Middle frontal gyrus (tissue), 1 donor: ENCODE results near the gene MAVS.
A peak's percentile ranks its signal among the peaks of the same experiment; 100 is the strongest.
"Not testable (repeated sequence)": the region's sequence is repeated elsewhere in the genome, so short reads cannot be mapped to it uniquely, and the experiment has no call there.

Experiments used
- DNase-seq: peaks from one replicate; pipeline ENCODE4 v3.0.0-alpha.2; 2015; ENCODE audit warnings: low spot score; ENCODE audit errors: extremely low spot score

The MAVS gene

GRCh38 chr20:3814928-3815495, 31.6 kb upstream of the MAVS start:
- DNase-seq: no peak

DNA sequence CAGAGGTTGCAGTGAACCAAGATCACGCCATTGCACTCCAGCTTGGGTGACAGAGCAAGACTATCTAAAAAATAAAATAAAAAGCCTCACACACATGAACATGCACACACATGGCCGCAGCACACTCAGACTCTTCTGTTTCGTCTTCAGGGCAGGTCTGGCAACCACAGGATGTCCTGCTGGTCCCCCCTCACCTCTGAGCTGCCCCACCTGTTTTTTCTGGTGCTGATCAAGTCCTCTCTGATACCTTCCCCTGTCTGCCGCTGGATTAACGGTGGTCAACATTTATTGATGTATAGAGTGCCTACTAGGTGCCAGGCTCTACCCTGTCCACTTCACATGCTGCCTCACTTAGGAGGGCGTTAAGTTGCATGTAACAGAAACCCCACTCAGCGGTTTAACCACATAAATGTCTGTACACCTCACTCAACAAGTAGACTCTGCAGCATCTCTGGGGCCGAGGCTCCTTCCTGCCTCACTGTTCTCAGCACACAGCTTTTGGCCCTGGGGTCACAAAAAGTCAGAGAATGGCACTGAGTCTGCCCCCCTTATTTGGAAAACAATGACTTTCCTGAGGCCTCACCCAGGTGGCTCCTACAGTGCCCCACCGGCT, 30.8 kb upstream of the MAVS start:
- DNase-seq: no peak

DNA sequence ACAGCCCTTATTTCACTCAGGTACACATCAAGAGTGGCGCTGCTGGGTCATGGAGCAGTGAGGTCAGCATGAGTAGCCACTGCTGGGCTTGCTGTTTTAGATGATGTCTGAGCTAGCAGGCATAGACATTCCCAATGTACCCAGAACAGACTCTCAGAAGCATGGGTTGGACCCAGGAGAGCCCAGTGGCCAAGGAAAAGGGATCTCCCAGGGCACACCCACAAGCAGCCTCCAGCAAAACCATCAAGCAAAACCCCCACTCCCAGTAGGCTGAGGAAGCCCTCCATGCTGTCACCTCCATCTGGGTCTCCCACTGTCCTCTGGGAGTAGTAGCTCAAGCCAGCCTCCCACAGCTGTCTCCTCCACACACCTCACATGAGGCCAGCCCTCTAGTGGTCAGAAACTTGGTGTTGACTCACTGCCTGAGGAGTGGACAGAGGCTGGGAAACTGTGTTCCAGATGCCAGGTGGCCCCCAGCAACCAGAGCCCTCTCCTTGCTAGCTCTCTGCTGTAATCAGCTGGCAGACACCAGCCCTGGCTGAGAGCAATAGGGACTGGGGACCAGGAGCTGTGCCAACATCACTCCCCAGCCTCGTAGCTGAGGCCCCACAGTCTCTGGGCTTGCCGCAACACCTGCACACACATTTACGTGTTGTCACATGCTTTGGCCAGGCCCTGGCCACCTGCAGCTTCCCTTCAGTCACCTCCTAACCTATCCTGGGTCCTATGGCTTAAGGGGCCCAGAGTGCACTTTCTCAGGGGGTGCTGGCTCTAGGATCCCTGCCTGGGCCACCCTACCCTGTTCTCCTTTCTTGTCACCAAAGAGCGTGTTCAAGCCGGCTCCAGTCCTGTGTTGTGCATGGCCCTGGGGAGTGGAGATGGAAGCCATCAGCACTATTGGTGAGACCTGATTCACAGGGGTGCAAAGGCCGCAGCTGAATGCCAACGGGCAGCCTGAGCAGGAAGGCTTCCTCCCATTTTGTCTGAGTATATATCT, 28.2 kb upstream of the MAVS start:
- no peak for DNase-seq

- DNase-seq: no peak
These were observed 27.1 kb upstream of the MAVS start for GRCh38 chr20:3819411-3820047.

DNA sequence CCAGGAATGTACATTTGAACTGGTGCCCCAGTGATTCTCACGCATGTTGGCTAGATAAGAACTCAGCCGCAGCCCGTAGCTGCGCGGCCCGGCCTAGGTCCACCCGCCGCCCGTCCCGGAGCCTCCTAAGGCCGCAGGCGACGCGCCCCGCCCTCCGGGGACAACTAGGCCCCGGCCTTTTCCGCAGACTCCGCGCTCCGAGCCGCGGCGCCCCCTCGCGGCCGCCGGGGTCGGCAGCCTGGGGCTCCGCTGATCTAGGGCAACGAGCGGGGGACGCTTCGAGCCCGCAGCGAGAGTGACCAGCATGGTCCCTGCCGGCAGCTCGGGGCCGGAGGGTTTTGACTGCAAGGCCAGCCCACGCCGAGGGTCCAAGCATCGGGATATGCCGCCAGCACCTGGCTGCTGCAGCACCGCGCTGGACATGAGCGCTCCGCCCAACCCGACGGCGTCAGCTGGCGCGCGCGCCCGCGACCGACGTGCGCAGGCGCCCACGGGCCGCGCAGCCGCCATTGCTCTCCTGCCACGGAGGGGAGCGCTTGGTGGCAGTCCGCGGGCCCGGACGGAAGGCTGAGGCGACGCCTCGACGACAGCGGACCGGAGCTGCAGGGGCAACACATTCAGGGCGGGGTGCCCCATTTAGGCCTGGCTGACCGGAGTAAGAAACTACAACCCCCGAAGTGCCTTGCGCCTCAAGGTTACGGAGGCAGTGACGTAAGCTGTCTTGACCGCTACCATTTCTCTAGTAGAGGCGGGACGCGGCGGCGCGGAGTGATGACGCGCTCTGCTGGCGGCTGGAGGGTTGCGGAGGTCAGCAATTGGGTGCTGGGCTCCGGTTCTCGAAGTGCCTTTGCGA, 26.4 kb upstream of the MAVS start, which contains the start of gene AP5S1:
AP5S1 (plus strand) TSS at position 500 of the 853 bp plus-strand sequence. CDS start 1,571 bp downstream, outside the sequence.
- DNase-seq: peak; percentile 90

- DNase-seq: no peak
These were observed 25.5 kb upstream of the MAVS start for GRCh38 chr20:3820901-3821727.

DNA sequence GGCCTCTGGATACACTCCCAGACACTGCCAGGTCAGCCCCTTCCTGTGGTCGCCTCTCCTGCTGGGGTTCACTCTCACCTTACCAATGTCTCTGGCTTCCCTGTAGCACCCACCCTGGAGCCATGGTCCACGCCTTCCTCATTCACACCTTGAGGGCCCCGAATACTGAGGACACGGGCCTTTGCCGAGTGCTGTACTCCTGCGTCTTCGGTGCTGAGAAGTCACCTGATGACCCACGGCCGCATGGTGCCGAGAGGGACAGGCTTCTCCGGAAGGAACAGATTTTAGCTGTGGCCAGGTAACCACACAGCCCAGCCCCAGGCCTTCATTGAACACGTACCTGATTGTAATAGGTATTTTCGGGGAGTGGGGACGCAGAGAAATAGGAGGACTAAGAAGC, 24.6 kb upstream of the MAVS start:
- DNase-seq: no peak

GRCh38 chr20:3823881-3824280, 22.8 kb upstream of the MAVS start:
- no peak for DNase-seq

- DNase-seq: no peak
These were observed 21.1 kb upstream of the MAVS start for GRCh38 chr20:3825526-3825925.

GRCh38 chr20:3826420-3826819, 20.2 kb upstream of the MAVS start:
- no peak for DNase-seq

DNA sequence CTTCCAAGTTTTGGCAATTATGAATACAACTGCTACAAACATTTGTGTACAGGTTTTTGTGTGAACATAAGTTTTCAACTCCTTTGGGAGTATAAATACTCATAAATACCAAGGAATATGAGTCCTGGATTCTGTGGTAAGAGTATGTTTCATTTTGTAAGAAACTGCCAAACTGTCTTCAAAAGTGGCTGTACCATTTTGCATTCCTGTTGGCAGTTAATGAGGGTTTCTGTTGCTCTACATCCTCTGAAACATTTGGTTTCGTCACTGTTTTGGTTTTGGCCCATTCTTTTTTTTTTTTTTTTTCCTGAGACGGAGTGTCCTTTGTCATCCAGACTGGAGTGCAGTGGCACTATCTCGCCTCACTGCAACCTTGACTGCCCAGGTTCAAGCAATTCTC, 17.8 kb upstream of the MAVS start:
- DNase-seq: no peak

DNA sequence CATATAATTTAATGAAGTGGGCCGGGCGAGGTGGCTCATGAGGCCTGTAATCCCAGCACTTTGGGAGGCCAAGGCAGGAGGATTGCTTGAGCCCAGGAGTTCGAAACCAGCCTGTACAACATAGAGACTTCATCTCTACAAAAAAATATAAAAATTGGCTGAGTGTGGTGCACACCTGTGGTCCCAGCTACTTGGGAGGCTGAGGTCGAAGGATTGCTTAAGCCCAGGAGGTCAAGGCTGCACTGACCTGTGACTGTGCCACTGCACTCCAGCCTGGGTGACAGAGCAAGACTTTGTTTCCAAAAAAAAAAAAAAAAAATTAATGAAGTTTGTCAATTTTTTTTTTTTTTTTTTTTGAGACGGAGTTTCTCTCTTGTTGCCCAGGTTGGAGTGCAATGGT, 16.7 kb upstream of the MAVS start:
- not testable (repeated sequence) for DNase-seq

- no peak for DNase-seq
These were observed 10.5 kb upstream of the MAVS start for GRCh38 chr20:3836132-3836531.

DNA sequence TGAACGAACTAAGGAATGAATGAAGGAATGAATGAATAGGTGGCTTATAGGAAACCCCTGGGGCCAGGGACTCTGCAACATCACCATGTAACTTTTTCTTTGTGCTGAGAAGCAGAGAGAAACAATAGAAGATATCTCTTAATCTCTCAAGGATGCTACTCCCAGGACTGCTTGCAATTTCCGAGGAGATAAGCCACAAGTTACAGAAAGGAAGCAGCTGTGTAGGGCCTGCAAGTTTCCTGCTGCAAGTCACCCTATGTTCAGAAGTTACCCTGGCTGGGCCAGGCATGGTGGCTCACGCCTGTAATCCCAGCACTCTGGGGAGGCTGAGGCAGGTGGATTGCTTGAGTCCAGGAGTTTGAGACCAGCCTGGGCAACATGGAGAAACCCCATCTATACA, 7.3 kb upstream of the MAVS start:
- no peak for DNase-seq

DNA sequence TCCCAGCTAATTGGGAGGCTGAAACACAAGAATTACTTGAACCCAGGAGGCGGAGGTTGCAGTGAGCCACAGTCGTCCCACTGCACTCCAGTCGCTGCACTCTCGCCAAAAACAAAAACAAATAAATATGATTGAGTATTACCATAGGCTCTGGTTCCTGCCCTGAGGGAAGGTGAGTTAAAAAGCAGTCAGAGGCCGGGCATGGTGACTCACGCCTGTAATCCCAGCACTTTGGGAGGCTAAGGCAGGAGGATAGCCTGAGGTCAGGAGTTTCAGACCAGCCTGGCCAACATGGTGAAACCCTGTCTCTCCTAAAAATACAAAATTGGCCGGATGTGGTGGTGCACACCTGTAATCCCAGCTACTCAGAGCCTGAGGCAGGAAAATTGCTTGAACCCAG, 6.4 kb upstream of the MAVS start:
- not testable (repeated sequence) for DNase-seq

- DNase-seq: no peak
These were observed 4.2 kb upstream of the MAVS start for GRCh38 chr20:3842348-3842930.

DNA sequence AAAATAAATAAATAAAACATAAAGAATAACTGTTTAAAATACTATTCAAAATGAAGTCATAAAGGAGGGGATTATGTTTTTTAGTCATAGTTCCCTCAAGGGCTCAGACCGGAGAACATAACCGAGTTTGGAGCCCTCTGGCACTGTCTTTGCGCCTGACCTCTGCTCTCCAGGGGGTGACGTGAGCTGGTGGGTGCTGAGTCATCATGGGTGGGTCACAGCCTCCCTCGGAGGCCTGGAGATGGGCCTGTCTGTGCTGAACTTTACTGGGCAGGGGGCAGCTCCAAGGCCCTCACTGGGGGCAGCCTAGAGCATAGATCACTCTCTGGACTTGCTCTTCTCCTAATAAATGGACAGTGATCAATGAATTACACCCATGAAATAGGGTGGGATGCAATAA, 3.1 kb upstream of the MAVS start:
- no peak for DNase-seq

- DNase-seq: not testable (repeated sequence)
These were observed 2.5 kb upstream of the MAVS start for GRCh38 chr20:3843990-3844619.

GRCh38 chr20:3846378-3846739, 275 bp upstream of the MAVS start:
- DNase-seq: no peak
